ENCODE data around the gene PITX2.

GRCh38 chr4:110620691-110621327, 2.1 kb downstream of the PITX2 start:
- TF ChIP-seq CTCF (IDR thresholded peaks at IDR 0.05) (no peak), POLR2A (IDR thresholded peaks at IDR 0.05; ENCODE audit: low read depth) (no peak), EP300 (IDR thresholded peaks at IDR 0.05) (no peak), POLR2AphosphoS5 (IDR thresholded peaks at IDR 0.05) (no peak)
